CMK (cell line): Measurements from ENCODE around the gene GLT1D1.
A peak's percentile ranks its signal among the peaks of the same experiment; 100 is the strongest.
"Not testable (repeated sequence)": the region's sequence is repeated elsewhere in the genome, so short reads cannot be mapped to it uniquely, and the experiment has no call there.

Experiments
- DNase-seq: peaks from one replicate; pipeline ENCODE4 v3.0.0-alpha.2; 2010; ENCODE audit warnings: low read depth

Gene GLT1D1

GRCh38 chr12:128820723-128821432, 32.4 kb upstream of the GLT1D1 start:
- no peak for DNase-seq

DNA sequence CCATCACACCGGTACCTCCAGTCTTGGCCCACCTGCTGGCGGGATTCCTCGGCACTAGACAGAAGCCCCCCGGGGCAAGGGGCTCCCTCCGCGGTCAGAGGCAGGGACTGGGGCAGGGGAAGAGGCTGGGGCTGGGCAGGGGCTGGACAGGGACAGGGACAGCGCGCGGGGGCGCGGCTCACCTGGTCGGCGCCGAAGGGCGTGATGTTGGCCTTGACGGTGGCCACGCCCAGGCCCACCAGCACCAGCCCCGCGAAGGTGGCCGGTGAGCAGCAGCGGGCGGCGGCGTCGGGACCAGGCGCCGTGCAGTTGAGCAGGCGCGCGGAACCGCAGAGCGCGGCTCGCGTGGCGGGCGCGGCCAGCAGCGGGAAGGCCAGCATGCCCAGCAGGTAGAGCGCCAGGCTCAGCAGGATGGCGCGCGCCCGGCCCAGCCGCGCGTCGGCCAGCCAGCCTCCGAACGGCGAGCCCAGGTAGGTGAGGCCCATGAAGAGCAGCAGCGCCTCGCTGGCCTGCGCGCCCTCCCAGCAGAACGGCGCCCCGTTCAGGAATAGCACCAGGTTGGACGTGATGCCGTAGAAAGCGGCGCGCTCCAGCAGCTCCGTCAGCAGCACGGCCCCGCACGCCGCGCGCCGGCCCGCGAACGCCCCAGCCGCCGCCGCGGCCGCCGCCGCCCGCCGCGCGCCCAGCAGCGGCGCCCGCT, 29.9 kb upstream of the GLT1D1 start:
- no peak for DNase-seq

DNA sequence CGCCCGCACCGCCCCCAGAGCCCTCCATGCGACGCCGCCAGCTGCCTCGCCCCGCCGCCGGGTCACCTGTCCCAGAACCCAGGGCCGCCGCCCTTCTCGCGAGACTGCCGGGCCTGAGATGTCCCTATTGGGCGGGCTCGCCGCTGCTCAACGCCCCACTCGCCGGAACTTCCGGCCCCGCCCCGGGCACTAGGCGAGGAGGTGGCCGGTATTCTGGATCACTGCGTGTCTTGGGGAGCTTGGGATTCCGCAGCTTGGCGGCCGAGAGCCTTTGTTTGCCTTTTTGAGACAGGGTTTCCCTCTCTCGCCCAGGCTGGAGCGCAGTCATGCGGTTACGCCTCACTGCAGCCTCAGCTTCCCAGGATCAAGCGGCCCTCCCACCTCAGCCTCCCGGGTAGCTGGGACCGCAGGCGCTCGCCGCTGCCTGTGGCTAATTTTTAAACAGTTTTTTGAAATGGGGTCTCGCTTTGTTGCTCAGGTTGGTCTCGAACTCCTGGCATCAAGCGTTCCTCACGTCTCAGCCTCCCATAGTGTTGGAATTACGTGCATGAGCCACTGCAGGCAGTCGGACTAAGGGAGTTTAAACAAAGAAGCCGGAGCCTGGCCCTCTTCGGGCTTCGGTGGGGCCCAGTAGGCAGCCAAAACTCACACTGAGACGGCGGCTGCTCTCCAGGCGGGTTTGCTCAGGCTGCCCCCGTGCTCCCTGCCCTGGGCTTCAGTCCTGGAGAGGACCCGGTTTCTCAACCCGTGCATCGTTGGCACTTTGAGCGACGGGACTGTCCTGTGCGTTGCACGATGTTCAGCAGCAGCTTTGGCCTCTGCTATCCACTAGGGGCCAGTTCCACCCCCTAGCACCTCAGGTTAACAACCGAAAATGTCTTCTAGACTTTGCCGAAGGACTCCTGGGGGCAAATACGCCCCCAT, 29.1 kb upstream of the GLT1D1 start, which contains the start of gene SLC15A4:
Gene SLC15A4 (minus strand): TSS at position 43 of the 924 bp plus-strand sequence. CDS start 15 bp downstream, at position 28.
- peak; percentile 75 for DNase-seq

DNA sequence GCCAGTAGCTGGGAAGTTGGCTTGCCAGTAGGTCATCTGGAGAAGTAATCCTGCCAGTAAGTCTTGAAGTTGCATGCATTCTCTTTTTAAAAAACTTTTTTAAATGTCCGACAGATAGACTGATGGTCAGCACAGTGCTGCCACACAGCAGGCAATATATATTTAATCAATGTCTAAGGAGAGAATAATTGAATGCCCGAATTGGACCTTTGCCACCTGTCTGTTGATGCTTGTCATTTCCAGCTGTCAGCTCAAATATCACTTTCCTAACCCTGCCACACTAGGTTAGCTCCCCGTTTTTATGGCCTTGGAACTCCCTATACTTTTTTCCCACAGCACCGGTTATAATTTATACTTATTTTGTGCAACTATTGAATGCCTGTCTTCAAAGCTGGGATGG, 27.4 kb upstream of the GLT1D1 start:
- no peak for DNase-seq

DNA sequence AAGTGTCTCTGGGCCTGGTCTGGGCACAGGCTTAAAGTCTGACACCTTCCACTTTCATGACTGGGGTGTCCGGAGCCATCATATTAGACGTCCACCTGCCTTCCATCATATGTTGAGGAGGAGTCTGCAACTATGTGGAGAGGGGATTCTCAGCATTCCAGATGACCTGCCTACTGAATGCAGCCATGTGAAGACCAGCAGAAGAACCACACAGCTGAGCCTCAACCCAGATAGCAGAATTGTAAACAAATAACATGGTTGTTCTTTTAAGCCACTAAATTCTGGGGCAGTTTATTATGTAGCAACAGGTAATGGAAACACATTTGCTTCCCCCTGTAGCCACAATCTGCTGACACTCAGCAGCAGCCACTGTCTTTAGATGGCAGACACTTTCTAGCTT, 25.6 kb upstream of the GLT1D1 start:
- DNase-seq = no peak

GRCh38 chr12:128829861-128830504, 23.3 kb upstream of the GLT1D1 start:
- DNase-seq = no peak

GRCh38 chr12:128830505-128830893, 22.8 kb upstream of the GLT1D1 start:
- DNase-seq = no peak

DNA sequence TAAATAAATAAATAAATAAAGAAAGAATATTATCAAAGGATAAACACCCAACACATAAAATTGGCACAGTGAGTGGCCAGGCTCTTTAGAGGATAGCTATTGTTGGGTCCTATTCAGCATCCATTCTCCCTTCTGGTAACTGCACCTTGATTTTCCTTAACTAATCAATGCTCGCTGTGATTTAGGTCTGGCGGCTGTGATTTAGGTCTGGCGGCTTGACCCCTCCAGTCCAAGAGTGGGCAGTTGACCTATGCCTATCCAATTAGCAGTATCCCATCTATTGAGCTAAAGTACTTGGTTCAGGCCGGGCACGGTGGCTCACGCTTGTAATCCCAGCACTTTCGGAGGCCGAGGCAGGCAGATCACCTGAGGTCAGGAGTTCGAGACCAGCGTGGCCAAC, 19.9 kb upstream of the GLT1D1 start:
- no peak for DNase-seq

- not testable (repeated sequence) for DNase-seq
These were observed 13.4 kb upstream of the GLT1D1 start for GRCh38 chr12:128839885-128840284.

GRCh38 chr12:128840862-128841468, 12.3 kb upstream of the GLT1D1 start:
- no peak for DNase-seq

DNA sequence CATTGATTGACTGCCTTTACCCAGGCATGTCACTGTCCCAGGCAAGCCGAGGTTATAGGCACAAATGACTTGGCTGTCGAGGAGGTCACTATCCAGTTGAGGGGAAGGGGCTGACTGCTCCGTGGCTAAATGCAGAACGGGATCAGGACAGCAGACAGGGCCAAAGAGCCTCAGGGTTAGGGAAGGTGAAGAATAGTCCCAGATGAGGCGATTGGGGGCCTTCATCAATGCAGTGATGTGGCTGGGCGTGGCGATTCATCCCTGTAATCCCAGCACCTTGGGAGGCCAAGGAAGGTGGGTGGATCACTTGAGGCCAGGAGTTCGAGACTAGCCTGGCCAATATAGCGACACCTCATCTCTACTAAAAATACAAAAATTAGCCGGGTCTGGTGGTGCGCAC, 10.7 kb upstream of the GLT1D1 start:
- DNase-seq = no peak

DNA sequence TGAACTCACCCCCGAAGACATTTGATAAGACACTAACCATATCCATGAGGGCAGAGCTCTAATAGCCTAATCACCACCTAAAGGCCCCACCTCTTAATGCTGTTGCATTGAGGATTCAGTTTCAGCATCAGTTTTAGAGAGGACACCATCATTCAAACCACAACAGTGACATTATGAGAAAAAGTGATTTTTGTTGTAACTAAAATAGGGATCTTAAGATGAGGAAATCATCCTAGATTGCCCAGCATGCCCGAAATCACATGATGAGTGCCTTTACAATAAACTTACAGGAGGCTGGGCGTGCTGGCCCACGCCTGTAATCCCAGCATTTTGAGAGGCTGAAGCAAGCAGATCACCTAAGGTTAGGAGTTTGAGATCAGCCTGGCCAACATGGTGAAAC, 9.7 kb upstream of the GLT1D1 start:
- no peak for DNase-seq

- DNase-seq = no peak
These were observed 9.1 kb upstream of the GLT1D1 start for GRCh38 chr12:128844031-128844635.

GRCh38 chr12:128846671-128847070, 6.6 kb upstream of the GLT1D1 start:
- DNase-seq = not testable (repeated sequence)

DNA sequence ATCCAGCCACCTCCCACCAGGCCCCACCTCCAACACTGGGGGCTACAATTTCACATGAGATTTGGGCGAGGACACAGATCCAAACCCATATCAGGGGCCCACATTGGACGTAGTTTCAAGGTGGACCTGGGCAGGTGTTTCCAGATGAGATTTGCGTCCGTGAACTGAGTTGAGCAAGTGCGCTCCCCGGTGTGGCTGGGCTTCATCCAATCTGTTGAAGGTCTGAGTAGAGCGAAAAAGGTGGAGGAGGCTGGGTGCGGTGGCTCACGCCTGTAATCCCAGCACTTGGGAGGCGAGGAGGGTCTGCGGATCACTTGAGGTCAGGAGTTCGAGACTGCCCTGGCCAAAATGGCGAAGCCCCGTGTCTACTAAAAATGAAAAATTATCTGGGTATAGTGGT, 4.9 kb upstream of the GLT1D1 start:
- no peak for DNase-seq

GRCh38 chr12:128849806-128850205, 3.5 kb upstream of the GLT1D1 start:
- DNase-seq = not testable (repeated sequence)

GRCh38 chr12:128850400-128850799, 2.9 kb upstream of the GLT1D1 start:
- no peak for DNase-seq

DNA sequence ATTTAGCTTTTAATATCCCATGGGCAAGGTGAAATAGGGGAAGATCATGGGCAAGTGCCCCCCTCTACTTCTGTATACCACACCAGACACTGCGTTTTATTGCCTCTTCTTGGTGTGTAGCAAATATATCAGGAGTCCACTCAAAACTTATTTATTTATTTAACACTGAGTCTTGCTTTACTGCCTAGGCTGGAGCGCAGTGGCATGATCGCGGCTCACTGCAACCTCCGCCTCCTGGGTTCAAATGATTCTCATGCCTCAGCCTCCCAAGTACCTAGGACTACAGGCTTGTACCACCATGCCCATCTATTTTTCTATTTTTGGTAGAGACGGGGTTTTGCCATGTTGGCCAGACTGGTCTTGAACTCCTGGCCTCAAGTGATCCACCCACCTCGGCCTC, 1.8 kb upstream of the GLT1D1 start:
- not testable (repeated sequence) for DNase-seq

DNA sequence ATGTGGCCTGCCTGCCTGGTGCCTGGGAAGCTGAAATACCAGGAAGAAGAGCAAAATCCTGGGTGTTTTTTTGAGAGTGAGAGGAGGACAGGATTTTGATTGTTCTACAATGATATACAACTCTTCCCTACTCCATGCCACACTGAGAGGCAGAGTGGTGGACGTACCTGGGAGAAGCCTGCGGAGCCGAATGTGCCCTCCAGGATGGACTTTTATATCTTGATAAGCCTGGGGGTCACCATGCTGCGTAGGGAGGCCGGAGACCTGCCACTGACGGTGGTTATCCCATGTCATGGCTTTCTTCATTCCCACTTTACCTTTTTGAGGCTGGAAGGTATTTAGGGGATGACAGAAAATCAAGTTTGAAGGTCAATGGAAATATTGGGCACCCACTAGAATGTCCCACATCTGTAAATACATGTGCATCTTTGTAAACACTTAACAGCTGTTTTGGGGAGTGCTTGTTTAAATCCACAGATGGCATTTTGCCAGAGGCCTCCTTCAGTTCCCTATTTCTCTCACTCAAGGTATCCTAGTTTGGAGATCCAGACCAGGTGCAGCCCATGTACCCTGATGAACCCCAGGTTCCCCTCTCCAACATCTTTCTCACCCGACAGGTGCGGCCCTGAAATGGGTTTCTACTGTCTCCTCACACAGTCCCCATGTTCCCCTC, 1.1 kb upstream of the GLT1D1 start:
- DNase-seq = no peak

GRCh38 chr12:128853600-128854197, 421 bp downstream of the GLT1D1 start:
- DNase-seq = no peak
